ENCODE measurements around the gene TNFRSF19.
"Not testable (repeated sequence)": the region's sequence is repeated elsewhere in the genome, so short reads cannot be mapped to it uniquely, and the experiment has no call there.

Gene TNFRSF19, protein sequence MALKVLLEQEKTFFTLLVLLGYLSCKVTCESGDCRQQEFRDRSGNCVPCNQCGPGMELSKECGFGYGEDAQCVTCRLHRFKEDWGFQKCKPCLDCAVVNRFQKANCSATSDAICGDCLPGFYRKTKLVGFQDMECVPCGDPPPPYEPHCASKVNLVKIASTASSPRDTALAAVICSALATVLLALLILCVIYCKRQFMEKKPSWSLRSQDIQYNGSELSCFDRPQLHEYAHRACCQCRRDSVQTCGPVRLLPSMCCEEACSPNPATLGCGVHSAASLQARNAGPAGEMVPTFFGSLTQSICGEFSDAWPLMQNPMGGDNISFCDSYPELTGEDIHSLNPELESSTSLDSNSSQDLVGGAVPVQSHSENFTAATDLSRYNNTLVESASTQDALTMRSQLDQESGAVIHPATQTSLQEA

DNA sequence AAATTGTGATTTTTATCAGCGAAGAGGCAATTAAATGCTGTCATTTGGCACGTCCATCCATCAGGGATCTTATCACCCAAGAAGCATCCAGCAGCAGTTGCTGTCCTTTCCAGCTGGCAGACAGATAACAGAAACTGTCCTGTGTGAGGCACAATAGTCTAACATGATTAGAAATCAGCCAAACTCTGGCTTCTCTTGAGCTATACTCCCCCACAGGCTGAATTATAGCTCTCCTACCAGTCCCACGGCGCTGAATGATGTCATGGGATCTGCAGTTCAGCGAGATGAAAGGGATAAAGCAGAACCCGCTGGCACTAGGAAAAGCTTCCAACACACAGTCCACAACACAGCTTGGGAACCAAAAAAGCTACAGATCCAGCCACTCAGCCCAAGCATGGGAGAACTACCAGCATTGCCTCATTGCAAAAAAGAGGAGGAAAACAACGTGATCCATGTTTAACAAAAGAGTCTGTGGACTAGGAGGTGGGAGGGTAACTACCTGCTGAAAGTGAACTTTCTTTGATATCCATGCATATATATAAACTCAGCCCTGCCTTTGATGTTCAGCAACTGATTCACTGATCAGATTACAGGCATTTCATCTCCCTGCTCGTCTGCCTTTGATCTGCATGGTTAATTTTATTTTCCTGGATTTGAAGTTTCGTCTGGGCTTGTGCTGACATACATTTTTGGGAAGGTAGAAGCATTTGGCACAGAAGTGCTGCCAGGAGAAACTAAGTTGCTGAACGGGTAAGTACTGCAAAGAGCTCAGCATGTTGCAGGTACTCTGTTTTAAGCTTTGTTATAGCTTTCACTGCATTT, at the start of gene TNFRSF19:
Gene TNFRSF19 (plus strand): TSS at position 314 of the 822 bp plus-strand sequence. CDS start 19,772 bp downstream, outside the sequence.
- no peak for DNase-seq (ENCODE audit: low read depth)

DNA sequence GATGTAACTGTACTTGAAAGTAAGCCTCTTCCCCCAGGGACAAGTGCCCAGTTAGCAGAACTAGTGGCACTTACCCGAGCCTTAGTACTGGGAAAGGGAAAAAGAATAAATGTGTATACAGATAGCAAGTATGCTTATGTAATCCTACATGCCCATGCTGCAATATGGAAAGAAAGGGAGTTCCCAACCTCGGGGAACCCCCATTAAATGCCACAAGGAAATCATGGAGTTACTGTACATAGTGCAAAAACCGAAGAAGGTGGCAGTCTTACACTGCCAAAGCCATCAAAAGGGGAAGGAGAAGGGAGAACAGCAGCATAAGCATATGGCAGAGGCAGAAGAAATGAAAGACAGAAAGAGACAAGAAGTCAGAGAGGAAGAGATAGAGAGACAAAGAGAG, 40.3 kb upstream of the TNFRSF19 start:
- not testable (repeated sequence) for DNase-seq (ENCODE audit: low read depth)

DNA sequence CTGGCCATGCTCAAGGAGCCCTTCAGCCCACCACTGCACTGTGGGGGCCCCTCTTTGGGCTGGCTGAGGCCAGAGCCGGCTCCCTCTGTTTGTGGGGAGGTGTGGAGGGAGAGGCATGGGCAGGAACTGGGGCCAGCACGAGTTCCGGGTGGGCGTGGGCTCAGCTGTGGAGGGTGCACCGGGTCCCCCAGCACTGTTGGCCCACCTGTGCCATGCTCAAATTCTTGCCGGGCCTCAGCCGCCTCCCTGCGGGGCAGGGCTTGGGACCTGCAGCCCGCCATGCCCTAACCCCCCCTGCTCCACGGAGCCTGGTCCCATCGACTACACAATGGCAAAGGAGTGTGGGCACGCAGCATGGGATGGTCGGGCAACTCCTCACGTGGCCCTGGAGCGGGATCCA, 38.8 kb upstream of the TNFRSF19 start:
- no peak for DNase-seq (ENCODE audit: low read depth)

DNA sequence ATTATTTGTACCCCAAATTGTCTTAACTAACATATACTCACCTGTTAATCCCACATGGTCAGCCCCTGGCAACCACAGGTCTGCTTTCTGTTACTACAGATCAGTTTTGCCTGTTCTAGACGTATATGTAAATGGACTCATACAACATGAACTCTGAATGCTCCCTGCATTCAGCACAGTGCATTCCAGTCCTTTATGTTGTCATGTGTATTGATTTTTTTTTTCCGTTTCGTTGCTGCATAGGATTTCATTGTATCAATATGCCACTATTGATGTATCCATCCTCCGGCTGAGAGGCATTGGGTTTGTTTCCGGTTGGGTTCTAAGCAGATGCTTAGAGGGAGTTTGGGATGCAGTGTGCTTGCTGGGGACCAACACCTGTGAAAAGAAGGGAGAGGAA, 36.1 kb upstream of the TNFRSF19 start:
- DNase-seq (ENCODE audit: low read depth): no peak

DNA sequence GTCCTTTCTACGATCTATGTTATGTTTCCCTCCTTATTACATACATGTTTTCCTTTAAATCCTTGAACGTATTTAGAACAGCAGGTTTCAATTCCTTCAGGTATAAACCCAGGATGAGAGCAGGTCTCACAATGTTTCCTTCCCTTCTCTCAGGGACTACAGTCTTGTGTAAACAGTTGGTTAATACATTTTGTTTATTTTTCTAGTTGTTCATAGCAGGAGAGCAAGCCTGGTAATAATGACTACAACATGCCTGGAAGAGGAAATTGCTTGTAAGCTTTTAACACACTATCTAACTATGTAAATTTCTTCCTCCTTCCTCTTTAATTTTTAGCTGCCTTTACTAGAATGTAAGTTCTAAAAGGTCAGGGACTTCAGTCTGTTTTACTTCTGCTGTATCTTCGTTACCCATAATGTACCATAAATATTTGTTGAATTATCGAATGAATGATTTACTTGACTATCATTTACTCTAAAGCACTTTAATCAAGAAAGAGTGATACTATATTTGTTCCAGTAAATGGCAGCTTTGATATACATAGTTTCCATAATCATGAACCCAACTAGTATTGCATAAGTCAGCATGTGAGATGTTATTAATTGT, 28.9 kb upstream of the TNFRSF19 start:
- DNase-seq (ENCODE audit: low read depth): no peak

DNA sequence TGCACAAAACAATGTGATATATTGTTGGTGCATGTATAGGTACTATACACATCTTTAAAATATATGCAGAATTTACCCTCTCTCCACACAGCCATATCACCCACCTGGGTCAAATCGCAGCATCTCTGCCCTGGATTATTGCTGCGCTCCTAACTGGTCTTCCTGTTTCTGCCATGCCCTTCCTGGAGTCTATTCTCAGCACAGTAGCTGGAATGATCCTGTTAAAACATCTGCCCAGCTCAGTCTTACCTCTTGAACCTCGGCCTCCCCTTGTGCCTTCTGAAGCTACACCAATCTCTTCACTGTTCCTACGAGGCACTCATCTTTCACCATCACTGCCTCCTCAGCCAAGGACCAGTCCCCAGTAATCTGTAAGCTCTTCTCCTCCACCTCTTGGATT, 25.5 kb upstream of the TNFRSF19 start:
- DNase-seq (ENCODE audit: low read depth): no peak

DNA sequence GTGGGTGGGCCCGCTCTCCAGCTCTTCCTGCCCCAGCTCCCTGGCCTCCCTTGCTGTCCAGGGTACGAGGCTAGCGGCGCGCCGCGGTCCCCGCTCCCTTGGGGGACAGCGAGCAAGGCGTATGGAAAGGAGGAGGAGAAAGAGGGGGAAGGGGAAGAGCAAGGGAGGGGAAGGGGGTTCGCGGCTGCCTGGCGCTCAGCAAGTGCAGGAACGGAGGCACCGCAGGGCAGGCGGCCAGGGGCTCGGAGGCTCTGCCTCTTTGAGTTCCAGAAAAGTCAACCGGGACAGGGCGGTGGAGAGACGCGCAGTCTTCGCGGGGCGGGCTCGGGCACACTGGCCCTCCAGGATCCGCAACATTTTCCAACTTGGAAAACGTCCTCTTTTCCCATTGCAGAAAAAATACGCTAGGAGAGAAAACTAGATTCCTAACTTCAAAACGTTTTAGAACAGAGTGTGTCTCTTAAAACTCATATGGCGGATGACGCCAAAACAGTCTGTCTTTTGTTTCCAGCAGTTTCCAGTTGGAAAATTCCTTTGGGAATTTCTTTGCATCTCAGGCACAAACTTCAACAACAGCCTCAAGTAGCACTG, 23.1 kb upstream of the TNFRSF19 start:
- DNase-seq (ENCODE audit: low read depth): no peak

DNA sequence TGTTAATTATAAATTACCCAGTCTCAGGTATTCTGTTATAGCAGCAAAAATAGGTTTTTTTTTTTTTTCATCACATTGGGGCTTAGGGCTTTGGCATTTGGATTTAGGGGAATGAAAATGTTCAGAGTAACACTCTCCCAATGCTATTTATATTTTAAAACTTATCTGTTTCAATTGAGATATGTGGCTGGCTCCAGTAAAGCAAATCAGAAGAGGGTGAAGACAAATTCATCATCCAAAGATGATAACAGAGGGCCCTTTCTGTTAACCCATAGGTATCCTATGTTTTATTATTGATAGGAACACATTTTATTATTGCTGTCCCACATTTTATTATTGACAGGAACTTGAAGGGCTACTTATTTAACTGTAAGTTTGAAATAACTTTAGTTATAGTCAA, 20.5 kb upstream of the TNFRSF19 start:
- DNase-seq (ENCODE audit: low read depth): no peak

DNA sequence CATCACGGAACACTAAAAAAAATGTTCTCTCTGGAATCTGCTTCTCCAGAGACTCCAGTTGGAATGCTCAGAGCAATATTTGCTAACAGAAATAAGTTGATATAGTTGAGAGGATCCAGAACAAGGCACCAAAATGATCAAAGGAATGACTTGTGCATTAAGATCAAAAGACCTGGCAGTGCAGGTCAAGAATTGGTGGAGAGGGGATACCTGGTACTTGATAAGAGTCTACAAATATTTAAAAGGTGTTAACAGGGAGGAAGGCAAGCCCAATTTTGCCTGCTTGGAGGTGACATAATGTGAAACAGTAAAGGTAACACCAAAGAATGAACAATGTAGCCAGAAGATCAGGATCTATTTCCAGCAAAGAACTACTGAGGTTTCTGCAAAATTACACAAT, 20.0 kb upstream of the TNFRSF19 start:
- no peak for DNase-seq (ENCODE audit: low read depth)

DNA sequence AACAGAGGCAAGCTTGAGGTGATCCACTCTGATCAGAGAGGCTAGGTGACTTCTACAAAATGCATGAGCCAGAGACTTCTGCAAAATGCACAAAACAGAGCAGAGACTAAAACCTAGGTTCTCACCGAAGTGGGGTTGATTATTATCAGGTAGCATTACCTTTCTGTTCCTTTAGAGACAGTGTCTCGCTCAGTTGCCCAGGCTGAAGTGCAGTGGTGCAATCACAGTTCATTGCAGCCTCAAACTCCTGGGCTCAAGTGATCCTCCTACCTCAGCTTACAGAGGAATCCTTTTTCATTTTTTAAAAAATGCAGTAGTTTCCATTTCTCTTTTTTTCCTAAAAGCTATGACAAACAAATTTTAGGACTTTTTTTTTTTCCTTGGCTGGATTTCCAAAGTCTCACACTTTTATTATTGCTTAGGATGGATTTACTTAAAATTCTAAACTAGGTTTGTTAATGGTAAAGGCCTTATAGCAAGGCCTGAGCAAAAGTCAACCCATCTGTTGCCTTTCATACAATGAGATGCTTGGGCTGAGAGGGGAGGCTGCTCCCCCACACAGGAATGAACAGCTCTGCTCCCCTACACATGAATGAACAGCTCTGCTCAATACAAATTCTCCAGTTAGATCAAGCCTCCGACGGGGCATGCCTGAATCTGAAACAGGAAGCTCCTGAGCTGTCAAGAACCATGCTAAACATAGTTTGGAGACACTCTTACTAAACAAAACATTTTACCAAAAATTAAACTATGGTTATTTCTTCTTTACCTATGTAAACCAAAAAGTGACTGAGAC, 18.8 kb upstream of the TNFRSF19 start:
- no peak for DNase-seq (ENCODE audit: low read depth)

DNA sequence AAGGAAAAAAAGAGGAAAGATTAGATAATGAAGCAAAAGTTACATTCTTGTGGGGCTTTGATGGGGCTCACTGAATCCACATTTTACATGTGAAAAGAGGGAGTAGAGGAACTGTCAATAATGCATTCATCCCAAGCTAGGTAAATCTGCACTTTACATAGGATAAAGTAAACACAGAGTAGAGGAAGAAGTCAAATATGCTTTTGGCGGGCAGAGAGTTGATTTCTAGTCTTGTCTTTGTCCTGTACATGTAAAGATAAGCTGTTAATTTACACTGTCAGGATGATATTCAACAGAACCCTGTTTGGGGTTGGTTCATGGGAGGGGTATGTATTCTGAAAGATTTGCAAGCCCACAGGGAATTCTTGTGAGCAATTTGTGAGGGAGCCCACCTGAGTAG, 18.0 kb upstream of the TNFRSF19 start:
- DNase-seq (ENCODE audit: low read depth): no peak

DNA sequence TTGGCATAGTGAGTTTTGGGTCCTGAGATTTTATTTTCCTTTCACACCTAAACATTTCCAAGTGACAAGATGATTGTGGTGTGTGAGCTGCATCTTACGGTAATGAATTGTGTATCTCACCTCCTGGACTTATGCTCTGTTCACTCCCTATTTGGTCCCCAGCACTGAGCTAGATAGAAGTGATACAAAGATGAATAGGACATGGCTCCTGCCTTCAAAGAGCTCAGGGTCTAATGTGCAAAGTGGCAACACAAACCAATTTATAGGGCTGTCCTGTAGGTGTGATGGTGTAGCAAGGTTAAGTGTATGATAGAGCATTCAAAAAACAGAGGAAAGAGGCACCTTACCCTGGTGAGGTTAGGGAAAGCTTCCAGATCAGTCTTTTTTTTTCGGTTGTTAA, 17.6 kb upstream of the TNFRSF19 start:
- DNase-seq (ENCODE audit: low read depth): no peak

DNA sequence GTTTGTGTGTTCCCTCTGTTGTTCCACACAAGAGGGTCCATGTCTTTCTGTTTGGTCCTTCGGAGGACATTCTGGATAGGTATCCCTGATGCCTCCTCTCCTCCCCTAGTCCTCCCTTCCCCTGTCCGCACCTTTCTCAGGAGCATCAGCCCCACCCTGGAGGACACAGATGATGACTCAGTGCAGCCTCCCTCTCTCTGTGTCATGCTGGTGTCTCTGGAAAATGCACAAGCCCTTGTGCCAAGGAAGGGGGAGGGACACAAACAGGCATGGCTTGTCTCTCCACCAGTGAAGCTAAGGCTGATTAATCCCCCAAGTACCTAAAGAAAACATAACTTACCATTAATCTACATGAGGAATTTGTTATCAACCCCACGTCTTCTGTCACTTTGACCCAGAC, 16.2 kb upstream of the TNFRSF19 start:
- no peak for DNase-seq (ENCODE audit: low read depth)

DNA sequence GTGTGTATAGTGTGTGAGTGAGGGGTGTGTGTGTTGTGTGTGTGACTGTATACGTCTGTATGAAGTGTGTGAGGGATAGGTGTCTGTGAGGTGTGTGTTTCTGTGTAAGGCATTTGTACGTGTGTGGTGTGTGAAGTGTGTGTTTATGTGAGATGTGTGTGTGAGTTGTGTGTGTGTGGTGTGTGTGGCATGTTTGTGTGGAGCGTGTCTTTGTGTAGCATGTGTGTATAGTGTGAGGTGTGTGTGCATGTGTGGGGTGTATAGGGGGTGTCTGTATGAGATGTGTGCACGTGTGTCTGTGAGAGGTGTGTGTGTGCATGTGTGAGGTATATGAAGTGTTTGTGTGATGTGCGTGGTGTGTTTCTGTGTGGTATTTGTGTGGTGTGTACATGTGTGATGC, 13.2 kb upstream of the TNFRSF19 start:
- DNase-seq (ENCODE audit: low read depth): no peak

DNA sequence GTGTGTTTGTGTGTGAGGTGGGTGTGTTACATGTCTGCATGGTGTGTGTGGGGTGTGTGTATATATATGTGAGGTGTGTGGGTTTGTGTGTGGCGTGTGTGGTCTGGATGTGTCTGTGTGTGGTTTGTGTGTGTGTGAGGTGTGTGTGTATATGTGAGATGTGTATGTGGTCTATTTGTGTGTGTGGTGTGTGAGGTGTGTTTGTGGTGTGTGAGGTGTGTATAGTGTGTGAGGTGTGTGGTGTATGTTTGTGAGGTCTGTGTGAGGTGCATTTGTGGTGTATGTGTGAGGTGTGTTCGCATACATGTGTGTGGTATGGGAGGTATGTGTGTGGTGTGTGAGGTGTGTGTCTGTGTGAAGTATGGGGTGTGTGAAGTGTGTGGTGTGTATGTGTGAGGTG, 12.5 kb upstream of the TNFRSF19 start:
- no peak for DNase-seq (ENCODE audit: low read depth)

DNA sequence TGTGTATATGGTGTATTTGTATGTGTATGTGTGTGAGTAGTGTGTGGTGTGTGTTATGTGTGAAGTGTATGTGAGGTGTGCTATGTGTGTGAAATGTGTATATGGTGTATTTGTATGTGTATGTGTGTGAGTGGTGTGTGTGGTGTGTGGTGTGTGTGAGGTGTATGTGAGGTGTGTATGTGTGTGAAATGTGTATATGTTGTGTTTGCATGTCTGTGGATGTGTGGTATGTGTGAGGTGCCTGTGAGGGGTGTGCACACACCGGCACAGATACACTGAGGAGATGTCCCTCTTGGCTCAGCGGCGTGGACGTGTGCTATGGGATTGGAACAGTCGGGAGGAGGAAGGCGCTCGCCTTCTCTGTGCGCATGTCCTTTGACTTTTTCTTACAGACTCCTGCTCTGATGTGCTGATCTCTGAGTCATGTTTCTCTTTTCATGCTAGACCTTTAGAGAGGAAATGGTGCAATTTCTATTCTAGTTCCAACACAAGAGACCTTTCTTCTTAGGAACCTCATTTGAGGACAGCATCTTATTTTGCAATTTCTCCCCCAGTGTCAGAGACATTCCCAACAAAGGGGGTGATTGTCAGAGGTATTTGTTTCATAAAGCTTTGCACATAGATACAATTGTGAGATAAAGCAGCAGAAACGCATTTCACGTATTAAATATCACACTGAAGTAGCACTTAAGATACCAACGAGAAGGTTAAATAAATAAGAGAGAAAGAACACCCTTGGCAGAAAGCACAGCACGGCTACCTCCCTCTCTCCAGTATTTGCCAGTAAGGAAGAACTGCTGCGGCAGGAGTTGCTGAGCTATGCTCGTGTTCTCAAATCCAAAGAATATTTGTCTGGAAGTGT, 11.3 kb upstream of the TNFRSF19 start:
- no peak for DNase-seq (ENCODE audit: low read depth)

DNA sequence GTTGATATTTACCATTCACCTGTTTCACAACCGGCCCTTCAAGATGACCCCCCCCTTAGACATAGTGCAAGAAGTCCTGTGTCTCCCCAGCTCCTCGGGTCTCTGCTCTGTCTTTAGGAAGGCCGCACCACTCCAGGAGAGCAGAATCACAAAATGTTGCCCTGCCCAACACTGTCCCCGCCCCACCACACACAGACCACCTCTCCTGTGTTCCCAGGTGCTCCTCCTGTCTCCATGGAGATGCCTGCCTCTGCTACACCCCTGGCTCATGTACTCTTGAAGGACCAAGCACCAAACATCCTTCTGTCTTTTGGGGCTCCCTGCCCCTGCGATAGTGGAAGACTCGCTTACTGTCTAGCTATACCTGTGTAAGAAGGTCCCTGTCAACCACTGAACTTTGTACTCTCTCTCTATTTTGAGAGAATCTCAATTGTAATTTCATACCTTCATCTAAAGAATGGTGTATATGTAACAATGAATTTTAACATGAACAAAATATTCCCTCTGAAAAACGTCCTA, 9.6 kb upstream of the TNFRSF19 start:
- DNase-seq (ENCODE audit: low read depth): no peak

DNA sequence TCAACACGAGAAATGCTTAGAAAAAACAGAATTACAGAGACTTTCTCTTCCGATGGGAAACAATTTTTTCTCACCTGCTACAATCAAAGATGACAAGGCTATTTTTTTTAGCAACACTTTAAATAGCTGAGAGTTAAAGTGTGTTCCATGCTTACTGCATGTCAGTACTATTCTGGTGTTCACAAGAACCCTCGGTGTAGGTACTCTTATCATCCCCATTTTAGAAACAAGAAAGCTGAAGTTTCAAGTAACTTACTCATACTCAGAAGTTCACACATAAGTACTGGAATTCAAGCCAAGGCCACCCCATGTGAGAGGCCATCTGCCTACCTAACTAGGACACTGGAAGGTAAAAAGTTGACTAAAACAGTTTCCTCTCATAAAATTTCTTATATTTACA, 9.0 kb upstream of the TNFRSF19 start:
- no peak for DNase-seq (ENCODE audit: low read depth)

DNA sequence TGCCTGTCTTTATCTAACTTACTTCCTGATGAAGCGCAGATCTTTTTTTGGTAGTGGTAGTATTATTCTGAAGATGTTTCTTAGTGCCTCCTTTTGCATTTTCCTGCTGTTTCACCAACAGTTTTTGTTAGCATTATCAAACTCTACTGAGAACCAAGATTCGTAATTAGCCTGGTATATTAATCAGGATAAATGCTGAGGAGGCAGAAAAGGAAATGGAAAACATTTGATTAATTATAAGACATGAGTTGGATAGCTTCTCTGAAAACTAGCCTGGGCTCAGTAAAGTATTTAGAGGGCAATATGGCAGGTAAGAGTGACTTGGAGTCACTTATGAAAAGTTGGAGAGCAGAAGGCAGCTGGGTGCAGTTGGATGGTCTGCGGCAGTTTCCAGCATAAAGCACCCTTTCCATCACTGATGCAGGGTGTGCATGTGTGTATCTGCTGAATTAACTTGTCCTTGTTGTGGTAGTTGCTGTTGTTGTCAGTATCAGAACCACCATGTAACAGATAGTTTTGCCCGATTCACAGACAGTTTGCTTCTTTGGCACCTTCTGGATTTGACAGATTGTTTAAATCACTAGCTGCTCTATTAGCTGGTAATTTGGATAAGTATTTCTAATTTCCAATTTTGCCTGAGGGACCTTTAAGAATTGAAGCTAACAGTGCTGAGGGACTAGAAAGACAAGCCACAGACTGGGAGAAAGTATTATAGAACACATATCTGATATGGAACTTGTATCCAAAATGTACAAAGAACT, 6.9 kb upstream of the TNFRSF19 start:
- DNase-seq (ENCODE audit: low read depth): no peak
